ENCODE results near the gene IP6K3. TPM values are rescaled to one million over a fixed set of nuclear protein-coding genes. Genes with fewer than 3 reads are reported as not detected.

The IP6K3 gene
- polyA plus RNA-seq, 1 of the 3 experiments (the other 2 are of a cell fraction): 0.21 TPM

DNA sequence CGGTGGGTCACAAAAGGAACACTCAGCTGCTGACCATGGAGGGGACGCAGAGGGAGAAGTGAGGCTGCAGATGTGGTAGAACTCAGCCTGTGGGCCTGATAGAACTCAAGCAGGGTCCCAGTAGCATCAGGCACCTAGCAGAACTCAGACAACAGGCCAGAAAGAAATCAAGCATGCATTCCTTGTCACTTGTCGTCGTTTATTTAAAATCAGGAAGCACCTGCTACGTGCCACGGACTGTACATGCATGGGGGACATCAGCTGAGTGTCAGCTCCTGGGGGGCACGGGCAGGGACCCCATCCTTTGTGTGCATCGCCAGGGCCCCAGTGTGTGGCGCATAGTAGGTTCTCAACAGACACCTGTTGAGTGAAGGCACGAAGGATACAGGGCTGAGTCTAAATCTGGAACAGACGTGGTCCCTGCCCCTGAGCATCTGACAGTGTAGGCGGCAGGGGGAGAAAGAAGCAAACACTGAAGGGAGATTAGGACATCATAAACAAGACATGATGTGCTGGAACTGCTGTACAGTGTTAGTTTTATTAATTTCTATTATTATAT is 67.7 kb downstream of the IP6K3 start:
- Histone ChIP-seq H3K4me2 (no peak overlapping the region), H3K4me3 (ENCODE audit: low read depth in 2 of 2, low read length in 1 of 2) (no peak overlapping the region), H4K20me1 (ENCODE audit: insufficient read depth) (no peaks in the 10 kb centered on the region), H2AFZ (ENCODE audit: low read depth) (no peak overlapping the region), H3K4me1 (ENCODE audit: control insufficient read depth in 1 of 2, insufficient read depth in 2 of 2, low read depth in 1 of 2, low read length in 1 of 2) (no peaks in the 10 kb centered on the region; a peak in 2 of 4 replicates), H3K9ac (no peak overlapping the region), H3K36me3 (replicated peaks in 1 of 2; ENCODE audit: control insufficient read depth in 1 of 2, insufficient read depth in 2 of 2, low read length in 1 of 2) (no peaks in the 10 kb centered on the region), H3K9me3 (no peaks in the 10 kb centered on the region), H3K79me2 (ENCODE audit: insufficient read depth) (no peaks in the 10 kb centered on the region), H3F3A (replicated peaks; ENCODE audit: insufficient read depth) (no peaks in the 10 kb centered on the region), H3K27me3 (ENCODE audit: insufficient read depth) (no peaks in the 10 kb centered on the region), H3K9me2 (no peaks in the 10 kb centered on the region), H3K27ac (ENCODE audit: low read depth in 2 of 2, low read length in 1 of 2) (no peak overlapping the region)
- POLR2A ChIA-PET: no interaction called here
- TF ChIP-seq NRF1 (IDR thresholded peaks at IDR 0.05; ENCODE audit: low read depth, low read length) (no peak), SIN3A (IDR thresholded peaks at IDR 0.05; ENCODE audit: borderline replicate concordance, low read depth, low read length) (no peak)
- CTCF ChIA-PET: interaction anchor here (1.3 kb wide), 1 partner anchor 89 kb away, joined by 3 read pairs; no protein-coding TSS in a partner anchor
- 86% methylated on average over 12 of the region's 12 CpGs for WGBS (ENCODE audit: low lambda C conversion rate)
- no peak for DNase-seq

GRCh38 chr6:33678233-33678931 is 68.3 kb downstream of the IP6K3 start:
- Histone ChIP-seq H3K9ac (no peak overlapping the region), H3K4me3 (ENCODE audit: low read depth in 2 of 2, low read length in 1 of 2) (no peak overlapping the region), H3K36me3 (replicated peaks in 1 of 2; ENCODE audit: control insufficient read depth in 1 of 2, insufficient read depth in 2 of 2, low read length in 1 of 2) (no peaks in the 10 kb centered on the region), H3K4me1 (ENCODE audit: control insufficient read depth in 1 of 2, insufficient read depth in 2 of 2, low read depth in 1 of 2, low read length in 1 of 2) (no peaks in the 10 kb centered on the region; a peak in 3 of 4 replicates), H3K4me2 (no peak overlapping the region), H3K27me3 (ENCODE audit: insufficient read depth) (no peaks in the 10 kb centered on the region), H3K9me3 (no peaks in the 10 kb centered on the region), H2AFZ (ENCODE audit: low read depth) (no peak overlapping the region), H3F3A (replicated peaks; ENCODE audit: insufficient read depth) (no peaks in the 10 kb centered on the region), H3K27ac (ENCODE audit: low read depth in 2 of 2, low read length in 1 of 2) (no peak overlapping the region), H4K20me1 (ENCODE audit: insufficient read depth) (no peaks in the 10 kb centered on the region), H3K79me2 (ENCODE audit: insufficient read depth) (no peaks in the 10 kb centered on the region), H3K9me2 (no peaks in the 10 kb centered on the region)
- TF ChIP-seq FOXM1 (IDR thresholded peaks at IDR 0.05; ENCODE audit: low read depth): no peak
- TF ChIP-seq, protein P1, sequence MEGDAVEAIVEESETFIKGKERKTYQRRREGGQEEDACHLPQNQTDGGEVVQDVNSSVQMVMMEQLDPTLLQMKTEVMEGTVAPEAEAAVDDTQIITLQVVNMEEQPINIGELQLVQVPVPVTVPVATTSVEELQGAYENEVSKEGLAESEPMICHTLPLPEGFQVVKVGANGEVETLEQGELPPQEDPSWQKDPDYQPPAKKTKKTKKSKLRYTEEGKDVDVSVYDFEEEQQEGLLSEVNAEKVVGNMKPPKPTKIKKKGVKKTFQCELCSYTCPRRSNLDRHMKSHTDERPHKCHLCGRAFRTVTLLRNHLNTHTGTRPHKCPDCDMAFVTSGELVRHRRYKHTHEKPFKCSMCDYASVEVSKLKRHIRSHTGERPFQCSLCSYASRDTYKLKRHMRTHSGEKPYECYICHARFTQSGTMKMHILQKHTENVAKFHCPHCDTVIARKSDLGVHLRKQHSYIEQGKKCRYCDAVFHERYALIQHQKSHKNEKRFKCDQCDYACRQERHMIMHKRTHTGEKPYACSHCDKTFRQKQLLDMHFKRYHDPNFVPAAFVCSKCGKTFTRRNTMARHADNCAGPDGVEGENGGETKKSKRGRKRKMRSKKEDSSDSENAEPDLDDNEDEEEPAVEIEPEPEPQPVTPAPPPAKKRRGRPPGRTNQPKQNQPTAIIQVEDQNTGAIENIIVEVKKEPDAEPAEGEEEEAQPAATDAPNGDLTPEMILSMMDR (IDR thresholded peaks at IDR 0.05): no peak
- TF ChIP-seq FOSL2 (IDR thresholded peaks at IDR 0.05; ENCODE audit: borderline replicate concordance, low read depth): no peak
- no peak for TF ChIP-seq IRF3 (IDR thresholded peaks at IDR 0.05; ENCODE audit: low read depth, low read length)
- TF ChIP-seq MXI1 (IDR thresholded peaks at IDR 0.05; ENCODE audit: low read depth, low read length): no peak
- TF ChIP-seq USF2 (IDR thresholded peaks at IDR 0.05; ENCODE audit: borderline replicate concordance, low read depth, low read length): no peak
- TF ChIP-seq CHD2 (IDR thresholded peaks at IDR 0.05; ENCODE audit: low read length, partially characterized antibody): no peak
- TF ChIP-seq NRF1 (IDR thresholded peaks at IDR 0.05; ENCODE audit: low read depth, low read length): no peak
- TF ChIP-seq FOXJ3 (CRISPR knock-in tag; IDR thresholded peaks at IDR 0.05): no peak
- WGBS (ENCODE audit: low lambda C conversion rate): 91% methylated on average over 21 of the region's 24 CpGs
- POLR2A ChIA-PET: no interaction called here
- no peak for DNase-seq
- CTCF ChIA-PET: interaction anchor here (1.3 kb wide), 1 partner anchor 88 kb away, joined by 3 read pairs; no protein-coding TSS in a partner anchor

Data from SK-N-SH (cell line).